HG02943 (cell line): ENCODE results near the gene SH3BP5L.

Experiments used
- ATAC-seq: cut with Tn5 transposase; IDR thresholded peaks from one replicate; pipeline ENCODE4 v1.9.1; 2021; ENCODE audit warnings: mild to moderate bottlenecking, low read depth, moderate library complexity; ENCODE audit not compliant: unreplicated experiment

Gene SH3BP5L

DNA sequence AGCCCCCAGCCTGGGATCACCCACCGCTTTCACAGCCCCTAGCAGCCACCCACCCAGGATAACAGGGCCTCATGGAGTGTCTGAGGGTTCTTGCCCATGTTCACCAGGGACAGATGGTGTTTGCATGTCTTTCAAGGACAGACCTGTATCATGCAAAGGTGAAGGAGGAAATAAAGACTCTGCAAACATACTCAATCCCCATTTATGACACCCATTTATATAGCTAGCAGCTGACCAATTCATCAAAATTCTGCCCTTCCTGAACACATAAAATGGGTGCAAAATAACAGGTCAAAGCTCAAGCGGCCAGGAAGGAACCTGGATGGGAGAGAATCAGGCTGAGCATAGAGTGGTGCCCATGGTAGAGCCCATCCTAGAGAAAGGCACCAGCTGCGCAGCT is 37.4 kb downstream of the SH3BP5L start:
- ATAC-seq = no peak

DNA sequence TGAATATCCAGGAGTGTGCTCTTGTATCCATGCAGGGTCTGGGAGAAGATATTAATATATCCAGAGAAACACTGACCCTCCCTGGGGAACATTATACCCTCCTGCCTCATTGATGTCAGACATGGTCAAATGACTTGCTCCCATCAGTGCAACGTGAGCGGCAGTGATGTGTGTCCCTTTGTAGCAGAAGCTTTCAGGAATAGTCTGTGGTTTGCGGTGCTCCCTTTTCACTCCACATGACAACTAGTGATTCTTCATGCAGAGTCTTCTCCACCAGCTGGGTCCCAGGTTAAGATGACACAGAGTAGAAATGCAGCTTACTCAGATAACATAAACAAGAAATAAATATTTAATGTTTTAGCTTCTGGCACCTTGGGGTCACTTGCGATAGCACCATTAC is 38.3 kb downstream of the SH3BP5L start:
- no peak for ATAC-seq

DNA sequence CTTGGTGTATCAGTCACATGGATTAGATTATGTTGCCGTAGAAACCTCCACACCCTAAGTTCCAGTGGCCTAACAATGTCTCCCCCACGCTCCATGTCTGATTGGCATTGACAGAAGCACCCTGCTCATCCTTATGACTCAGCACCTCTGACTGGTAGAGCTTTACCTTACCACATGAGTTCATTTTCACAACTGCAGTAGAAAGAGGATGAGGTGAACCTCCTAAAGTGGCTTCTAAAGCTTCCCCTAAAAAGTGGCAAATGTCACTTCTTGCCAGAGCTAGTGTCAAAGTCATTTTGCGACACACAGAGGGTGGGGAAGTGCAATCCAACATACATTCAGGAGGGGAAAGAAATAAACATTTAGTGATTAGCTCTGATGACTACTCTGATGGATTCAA is 39.6 kb downstream of the SH3BP5L start:
- no peak for ATAC-seq

DNA sequence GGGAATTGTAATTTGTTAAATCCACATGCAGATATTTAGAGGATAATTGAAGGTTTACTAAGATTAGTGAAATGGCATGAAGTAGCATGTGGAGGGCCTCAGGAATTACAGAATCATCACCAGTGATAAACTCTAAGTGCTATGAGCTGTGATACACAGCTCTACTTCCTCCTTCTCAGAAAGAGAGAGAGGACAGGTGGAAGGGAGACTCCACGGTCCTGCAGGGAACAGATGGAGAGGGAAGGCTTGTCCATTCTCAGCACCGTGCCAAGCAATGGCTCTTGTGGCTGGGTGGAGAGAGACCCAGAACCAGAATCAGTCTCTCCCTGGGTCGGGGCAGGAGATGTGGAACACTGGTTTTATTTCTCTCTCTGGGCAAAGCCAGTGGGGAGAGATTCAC is 42.3 kb downstream of the SH3BP5L start:
- no peak for ATAC-seq

DNA sequence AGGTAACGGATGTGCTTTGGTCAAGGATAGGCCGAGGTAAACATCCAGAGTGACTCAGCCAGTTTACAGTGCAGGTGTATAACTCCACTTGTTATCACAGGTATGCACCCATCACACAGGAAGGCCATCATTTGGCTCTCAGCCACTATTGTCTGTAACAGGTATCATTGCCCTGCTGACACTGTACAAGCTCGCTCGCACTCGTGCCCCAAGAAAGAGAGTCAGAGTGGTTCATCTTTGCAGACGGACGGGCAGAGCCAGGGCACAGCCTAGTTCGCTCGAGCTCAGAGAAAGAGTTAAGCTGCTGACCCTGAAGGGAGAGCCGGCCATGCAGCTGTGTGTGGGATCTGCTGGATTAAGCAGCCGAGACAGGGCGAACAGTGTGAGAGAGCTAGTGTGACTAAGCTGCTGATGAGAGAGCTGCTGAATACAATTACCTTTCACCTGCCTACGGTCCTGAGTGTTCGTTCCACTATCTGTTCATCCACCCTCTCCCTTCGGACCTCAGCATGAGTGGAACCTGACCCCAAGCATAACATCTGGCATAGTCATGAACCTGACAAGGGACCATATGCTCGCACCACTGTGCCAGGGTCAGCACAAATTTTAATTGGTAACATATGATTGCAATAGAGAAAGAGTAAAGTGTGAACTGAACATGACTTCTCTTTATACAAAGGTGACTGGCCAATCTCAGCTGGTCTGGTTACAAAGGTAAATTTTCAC is 43.1 kb downstream of the SH3BP5L start:
- ATAC-seq = no peak

DNA sequence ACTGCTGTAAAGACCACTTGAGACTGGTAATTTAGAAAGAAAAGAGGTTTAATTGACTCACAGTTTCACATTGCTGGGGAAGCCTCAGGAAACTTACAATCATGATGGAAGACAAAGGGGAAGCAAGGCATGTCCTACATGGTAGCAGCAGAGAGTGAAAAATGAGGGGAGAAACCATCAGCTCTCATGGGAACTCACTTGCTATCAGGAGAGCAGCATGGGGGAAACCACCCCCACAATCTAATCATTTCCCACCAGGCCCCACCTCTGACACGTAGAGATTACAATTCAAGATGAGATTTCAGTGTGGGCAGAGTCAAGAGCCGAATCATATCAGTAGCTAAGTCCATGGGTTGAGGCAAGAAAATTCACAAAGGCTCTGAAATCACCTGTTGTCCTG is 46.4 kb downstream of the SH3BP5L start:
- no peak for ATAC-seq

DNA sequence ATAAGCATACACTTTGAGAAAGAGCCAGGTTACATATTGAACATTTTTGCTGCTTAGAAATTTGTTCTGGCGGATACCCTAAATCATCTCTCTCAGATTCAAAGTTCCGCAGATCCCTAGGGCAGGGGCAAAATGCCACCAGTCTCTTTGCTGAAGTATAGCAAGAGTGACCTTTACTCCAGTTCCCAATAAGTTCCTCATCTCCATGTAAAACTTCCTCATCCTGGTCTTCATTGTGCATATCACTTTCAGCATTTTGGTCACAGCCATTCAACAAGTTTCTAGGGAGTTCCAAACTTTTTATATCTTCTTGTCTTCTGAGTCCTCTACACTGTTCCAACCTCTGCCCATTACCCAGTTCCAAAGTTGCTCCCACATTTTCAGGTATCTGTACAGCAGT is 46.8 kb downstream of the SH3BP5L start:
- no peak for ATAC-seq

DNA sequence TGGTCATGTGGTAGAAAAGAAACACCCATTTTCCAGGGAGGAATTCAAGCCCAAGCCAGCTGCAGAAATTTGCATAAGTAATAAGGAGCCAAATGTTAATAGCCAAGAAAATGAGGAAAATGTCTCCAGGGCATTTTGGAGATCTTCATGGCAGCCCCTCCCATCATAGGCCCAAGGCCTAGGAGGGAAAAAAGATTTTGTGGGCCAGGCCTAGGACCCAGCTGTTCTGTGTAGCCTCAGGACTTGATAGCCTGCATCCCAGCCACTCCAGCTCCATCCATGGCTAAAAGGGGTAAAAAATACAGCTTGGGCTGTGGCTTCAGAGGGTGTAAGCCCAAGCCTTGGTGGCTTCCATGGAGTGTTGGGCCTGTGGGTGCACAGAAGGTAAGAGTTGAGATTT is 48.7 kb downstream of the SH3BP5L start:
- ATAC-seq = no peak

DNA sequence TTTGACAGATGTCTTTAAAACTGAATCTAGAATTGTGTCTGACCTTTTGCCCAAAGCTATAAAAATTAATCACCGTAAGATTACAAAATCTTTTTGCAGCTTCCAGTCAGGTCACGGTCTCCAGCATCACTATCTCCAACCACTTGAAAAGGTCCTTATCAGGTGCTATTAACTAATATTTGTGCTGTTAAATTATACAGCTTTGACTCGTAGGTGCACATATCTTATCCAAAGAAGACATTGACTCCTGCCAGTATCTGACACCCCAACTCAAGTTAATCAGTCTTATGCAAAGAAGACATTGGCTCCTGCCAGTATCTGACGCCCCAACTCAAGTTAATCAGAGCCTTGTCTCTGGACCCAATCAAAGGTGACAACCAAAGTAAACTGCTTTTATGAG is 50.3 kb downstream of the SH3BP5L start:
- ATAC-seq = no peak
